IMR-90 (cell line): ENCODE measurements around the gene NT5C3B. TPM values are rescaled to one million over a fixed set of nuclear protein-coding genes. Genes with fewer than 3 reads are reported as not detected.

Source experiments
- ATAC-seq: fragments of 200-7000 bp; cut with Tn5 transposase; 2 replicates; pipeline ENCODE4 v1.9.1; 2020; ENCODE audit warnings: low read depth, mild to moderate bottlenecking, moderate library complexity
- Bru-seq: library from RNA; stranded (reverse); fragments of 400-500 nt; gene quantifications from one replicate; lab custom pipeline; 2021; lab: Mats Ljungman, UMichigan
- BruChase-seq, 2 experiments: library from RNA; stranded (reverse); fragments of 400-500 nt; gene quantifications; one replicate each; lab custom pipeline; 2021; lab: Mats Ljungman, UMichigan
- BruUV-seq: library from RNA; stranded (reverse); fragments of 400-500 nt; replicated peaks from 2 replicates; lab custom pipeline; 2021; lab: Mats Ljungman, UMichigan
- CTCF ChIA-PET: fragments of 300-600 bp; formaldehyde crosslinking; extraction: SDS; loops from one replicate; lab custom pipeline; 2021; ENCODE audit warnings: antibody characterized with exemption; lab: Yijun Ruan, JAX
- POLR2A ChIA-PET: fragments of 300-600 bp; sonication (Branson Sonifier 250); formaldehyde crosslinking; loops from one replicate; lab custom pipeline; 2022; ENCODE audit warnings: antibody characterized with exemption; ENCODE audit not compliant: unreplicated experiment; lab: Charles Lee
- DNase-seq: peaks from one replicate; pipeline ENCODE4 v3.0.0; 2013
- H2AFZ ChIP-seq: replicated peaks from 2 replicates; pipeline ENCODE3; 2013; ENCODE audit warnings: low read length, mild to moderate bottlenecking; ENCODE audit not compliant: poor library complexity
- H2AK5ac ChIP-seq: 2 replicates; pipeline ENCODE4 v1.6.1; 2013; ENCODE audit warnings: low read depth, low read length, inconsistent platforms
- H2AK9ac ChIP-seq: replicated peaks from 2 replicates; pipeline ENCODE3; 2013; ENCODE audit warnings: mild to moderate bottlenecking, low read depth, low read length, moderate library complexity; ENCODE audit not compliant: poor library complexity
- H2BK120ac ChIP-seq: 2 replicates; pipeline ENCODE4 v1.6.1; 2013; ENCODE audit warnings: low read depth, low read length, inconsistent platforms
- H2BK15ac ChIP-seq: 3 replicates; pipeline ENCODE4 v1.6.1; 2013; ENCODE audit warnings: low read depth, low read length, inconsistent platforms
- H2BK20ac ChIP-seq: 2 replicates; pipeline ENCODE4 v1.6.1; 2013; ENCODE audit warnings: low read depth, mild to moderate bottlenecking, inconsistent platforms, low read length, moderate library complexity
- H2BK5ac ChIP-seq: 2 replicates; pipeline ENCODE4 v1.6.1; 2013; ENCODE audit warnings: mild to moderate bottlenecking, low read depth, low read length, inconsistent platforms; ENCODE audit not compliant: poor library complexity, severe bottlenecking
- H3K14ac ChIP-seq: replicated peaks from 2 replicates; pipeline ENCODE4 v1.6.1; 2013; ENCODE audit warnings: low read depth, low read length, inconsistent platforms
- H3K18ac ChIP-seq: 2 replicates; pipeline ENCODE4 v1.6.1; 2013; ENCODE audit warnings: low read depth, low read length, control low read depth
- H3K23ac ChIP-seq: 2 replicates; pipeline ENCODE4 v1.6.1; 2013; ENCODE audit warnings: low read depth, low read length, inconsistent platforms
- H3K27ac ChIP-seq: 2 replicates; pipeline ENCODE4 v1.5.1; 2013; ENCODE audit warnings: mild to moderate bottlenecking, control low read depth, low read length; ENCODE audit not compliant: insufficient read depth
- H3K27me3 ChIP-seq: 2 replicates; pipeline ENCODE4 v1.6.1; 2013; ENCODE audit warnings: low read length; ENCODE audit not compliant: control insufficient read depth, insufficient read depth
- H3K36me3 ChIP-seq: 2 replicates; pipeline ENCODE4 v1.6.1; 2013; ENCODE audit warnings: low read length, mixed read lengths; ENCODE audit not compliant: control insufficient read depth, insufficient read depth
- H3K4ac ChIP-seq: 2 replicates; pipeline ENCODE4 v1.6.1; 2013; ENCODE audit warnings: low read depth, low read length, inconsistent platforms
- H3K4me1 ChIP-seq: 2 replicates; pipeline ENCODE4 v1.6.1; 2013; ENCODE audit warnings: low read length, mixed read lengths; ENCODE audit not compliant: control insufficient read depth, insufficient read depth
- H3K4me2 ChIP-seq: 2 replicates; pipeline ENCODE4 v1.6.1; 2013; ENCODE audit warnings: low read depth, mild to moderate bottlenecking, control low read depth, low read length, moderate library complexity
- H3K4me3 ChIP-seq: 2 replicates; pipeline ENCODE4 v1.5.1; 2013; ENCODE audit warnings: low read depth, mild to moderate bottlenecking, control low read depth, low read length, moderate library complexity; ENCODE audit not compliant: insufficient read depth
- H3K56ac ChIP-seq: 2 replicates; pipeline ENCODE4 v1.6.1; 2013; ENCODE audit warnings: low read length, inconsistent platforms; ENCODE audit not compliant: insufficient read depth; ENCODE audit errors: extremely low read depth
- H3K79me1 ChIP-seq, 2 experiments: 2 replicates each; pipeline ENCODE4 v1.6.1; 2013; ENCODE audit warnings: low read length in 2 of 2, inconsistent platforms in 1 of 2, low read depth in 1 of 2
- H3K9ac ChIP-seq: 2 replicates; pipeline ENCODE4 v1.6.1; 2013; ENCODE audit warnings: low read depth, low read length, control low read depth
- H3K9me1 ChIP-seq: 2 replicates; pipeline ENCODE4 v1.6.1; 2013; ENCODE audit warnings: low read length, inconsistent platforms; ENCODE audit not compliant: insufficient read depth
- H3K9me3 ChIP-seq: 2 replicates; pipeline ENCODE4 v1.6.1; 2013; ENCODE audit warnings: low read length; ENCODE audit not compliant: control insufficient read depth, insufficient read depth
- H4K20me1 ChIP-seq: 2 replicates; pipeline ENCODE4 v1.6.1; 2013; ENCODE audit warnings: low read length, inconsistent platforms; ENCODE audit not compliant: insufficient read depth
- H4K5ac ChIP-seq: 2 replicates; pipeline ENCODE4 v1.6.1; 2013; ENCODE audit warnings: mild to moderate bottlenecking, low read depth, low read length, control low read depth
- H4K8ac ChIP-seq, 2 experiments: 2 replicates each; pipeline ENCODE4 v1.6.1; 2013; ENCODE audit warnings: low read depth in 2 of 2, low read length in 2 of 2, control low read depth in 1 of 2, inconsistent platforms in 1 of 2
- H4K91ac ChIP-seq: 2 replicates; pipeline ENCODE4 v1.6.1; 2013; ENCODE audit warnings: low read depth, low read length, inconsistent platforms; ENCODE audit not compliant: insufficient read depth
- MXI1 ChIP-seq: IDR thresholded peaks from 2 replicates; pipeline ENCODE4 v1.6.1; 2012; ENCODE audit warnings: low read depth, mild to moderate bottlenecking, low read length, moderate library complexity, borderline replicate concordance
- RAD21 ChIP-seq: IDR thresholded peaks from 2 replicates; pipeline ENCODE4 v1.6.1; 2012; ENCODE audit warnings: low read length, improper control_type of control experiment
- WGBS, 2 experiments: methylation state at CpG; one replicate each; pipeline versions ENCODE4 v1.1.5 to v1.1.7; 2013; ENCODE audit warnings: missing lambda C conversion rate in 2 of 2; ENCODE audit not compliant: insufficient read length in 1 of 2; ENCODE audit errors: extremely low coverage in 2 of 2; 5-methylcytosine and 5-hydroxymethylcytosine counted together
- dilution Hi-C: fragments of 300-500 bp; cut with HindIII; formaldehyde crosslinking; loops from one replicate; pipeline ENCODE4 v1.14.3; 2018; ENCODE audit warnings: low sequenced_read_pairs; ENCODE audit not compliant: unreplicated experiment
- in situ Hi-C: fragments of 300-500 bp; cut with MboI; formaldehyde crosslinking; loops from 3 replicates; pipeline ENCODE4 v1.14.3; 2019; ENCODE audit warnings: low sequenced_read_pairs, inconsistent platforms, mixed read lengths
- intact Hi-C: fragments of 100-400 bp; cut with micrococcal nuclease; formaldehyde crosslinking; loops from 2 replicates; pipeline ENCODE4 v1.10.0; 2022
- long read RNA-seq: library from polyadenylated mRNA; unstranded; transcript quantifications from one replicate; pipeline ENCODE4 v2.0.0, GENCODE V29; 2021; ENCODE audit not compliant: unreplicated experiment
- polyA plus RNA-seq, 3 experiments: library from polyadenylated mRNA; depleted of rRNA; stranded (reverse); fragments of >200 nt; gene quantifications; 2 replicates each; pipeline ENCODE4 v1.2.3, GENCODE V29; 2012; ENCODE audit warnings: low replicate concordance in 1 of 3
- total RNA-seq: library from RNA; depleted of rRNA; stranded (reverse); fragments of >200 nt; gene quantifications from 2 replicates; pipeline ENCODE4 v1.2.3, GENCODE V29; 2012; rRNA removed

NT5C3B gene
- 83.0 and 92.7 TPM in 2 replicates for total RNA-seq
- polyA plus RNA-seq (2012; rRNA removed) = 58.0 and 59.9 TPM in 2 replicates
- 47.4 and 50.6 TPM in 2 replicates for polyA plus RNA-seq (2012; cell fraction: cytosol; rRNA removed)
- polyA plus RNA-seq (2012; cell fraction: nucleus; rRNA removed; ENCODE audit: low replicate concordance) = 45.6 and 79.0 TPM in 2 replicates
- Bru-seq, nascent RNA = percentile 57 among the genes with signal in this experiment
- BruChase-seq, experiment 1, labeled RNA remaining after a 6-hour chase = percentile 63 among the genes with signal in this experiment
- percentile 51 among the genes with signal in this experiment for BruChase-seq, experiment 2, labeled RNA remaining after a 2-hour chase
- long read RNA-seq, transcript NT5C3B-216 (8 exons, 1,534 nt) = major isoform, 43 of 71 reads
- long read RNA-seq, partial matches to known transcripts = 3 of 71 reads
- long read RNA-seq, other reads (novel, unspliced or antisense) = 20 of 71 reads

DNA sequence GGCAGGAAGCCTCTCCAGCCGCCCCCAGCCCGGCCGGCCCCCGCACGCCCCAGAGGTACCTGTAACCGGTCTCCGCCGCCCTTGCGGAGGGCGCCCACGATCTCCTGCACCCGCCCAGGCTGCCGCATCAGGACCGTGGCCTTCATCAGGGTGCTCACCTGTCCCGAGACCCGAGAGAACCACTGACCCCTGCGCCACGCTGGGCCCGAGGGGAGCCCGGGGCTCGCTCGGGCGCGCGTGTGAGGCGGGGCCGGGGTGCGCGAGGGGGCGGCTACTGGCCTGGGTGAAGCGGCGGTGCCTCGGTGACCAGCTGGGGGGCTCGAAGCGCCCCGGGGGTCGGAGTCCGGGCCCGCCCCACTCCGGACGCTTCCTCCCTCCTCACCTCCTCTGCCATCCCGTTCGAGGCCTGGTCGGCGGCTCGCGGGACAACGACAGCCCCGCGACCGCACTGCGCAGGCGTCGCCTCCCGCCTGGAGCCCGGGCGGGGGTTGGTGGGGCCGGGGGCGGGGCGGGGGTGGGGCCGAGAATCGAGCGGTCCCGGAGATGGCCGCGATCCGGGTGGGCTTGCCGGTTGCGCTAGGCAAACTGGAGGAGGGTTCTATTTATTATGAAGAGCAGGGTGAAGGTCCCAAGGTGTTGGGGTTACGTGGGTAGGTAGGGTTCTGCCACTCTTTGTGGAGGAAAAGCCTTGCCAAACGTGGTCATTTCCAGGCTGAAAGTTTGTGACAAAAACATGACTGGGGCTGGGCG is at the start of gene NT5C3B:
Gene NT5C3B, minus strand, starts transcription at position 433 of the 750 bp plus-strand sequence. Its CDS starts 39 bp downstream, at position 394.
- Histone ChIP-seq H2AK9ac (peak within 1 kb of the TSS; percentile 56), H3K4me3 (peak within 1 kb of the TSS; percentile 96), H2AFZ (peak within 1 kb of the TSS; percentile 86), H3K9me3 (no peaks in the 10 kb centered on the region), H3K18ac (peak within 1 kb of the TSS; percentile 48; the same call in 1 of the 2 replicates), H3K9ac (peak within 1 kb of the TSS; percentile 87), H3K27me3 (no peaks in the 10 kb centered on the region), H4K8ac (peak within 1 kb of the TSS; percentile 83 to 86), H2BK15ac (no peak within 1 kb of the TSS; the same call in 2 of the 3 replicates), H3K79me1 (peaks cover 7 to 19% of the 10 kb centered on the region in 2 experiments; a peak in 2 of 4 replicates), H3K14ac (peak within 1 kb of the TSS; percentile 18), H3K36me3 (peaks cover 9% of the 10 kb centered on the region), H3K4ac (peak within 1 kb of the TSS; percentile 67; the same call in 1 of the 2 replicates), H3K56ac (no peak within 1 kb of the TSS), H4K91ac (peak within 1 kb of the TSS; percentile 14; the same call in 1 of the 2 replicates), H4K20me1 (peaks cover 4% of the 10 kb centered on the region; the same call in 1 of the 2 replicates), H3K4me1 (peaks cover 10% of the 10 kb centered on the region), H3K4me2 (peak within 1 kb of the TSS; percentile 97), H3K9me1 (peaks cover 12% of the 10 kb centered on the region), H4K5ac (peak within 1 kb of the TSS; percentile 83), H2BK20ac (no peak within 1 kb of the TSS), H2BK120ac (peak within 1 kb of the TSS; percentile 6; the same call in 1 of the 2 replicates), H2AK5ac (peak within 1 kb of the TSS; percentile 29; the same call in 1 of the 2 replicates), H3K23ac (peak within 1 kb of the TSS; percentile 66), H3K27ac (peak within 1 kb of the TSS; percentile 64), H2BK5ac (no peak within 1 kb of the TSS)
- POLR2A ChIA-PET = no interaction called here
- dilution Hi-C loops = no loop called here
- intact Hi-C loops = no loop called here
- TF ChIP-seq MXI1 (peak; percentile 20; the same call in 1 of the 2 replicates), RAD21 (no peak)
- in situ Hi-C loops = no loop called here
- no TSS peak for BruUV-seq
- ATAC-seq (peak; percentile 94), DNase-seq (no peak)
- 1% methylated on average over 29 of the region's 72 CpGs; no CpG with 5 or more reads in 1 of the 2 experiments for WGBS, 2 experiments
- CTCF ChIA-PET = no interaction called here
